BE2C (cell line): ENCODE data around the gene XNDC1N. TPM values are rescaled to one million over a fixed set of nuclear protein-coding genes. Genes with fewer than 3 reads are reported as not detected.
A peak's percentile ranks its signal among the peaks of the same experiment; 100 is the strongest.

Source experiments
- DNase-seq: peaks from one replicate; pipeline ENCODE4 v3.0.0-alpha.2; 2020
- H3K27me3 ChIP-seq: fragments of 250-450 bp; sonication (Bioruptor Pico); 2 replicates; pipeline ENCODE4 v1.5.1; 2020; ENCODE audit warnings: mild to moderate bottlenecking
- H3K36me3 ChIP-seq: fragments of 250-450 bp; sonication (Bioruptor Pico); 2 replicates; pipeline ENCODE4 v1.5.1; 2020; ENCODE audit warnings: mild to moderate bottlenecking
- H3K4me1 ChIP-seq: fragments of 250-450 bp; sonication (Bioruptor Pico); 2 replicates; pipeline ENCODE4 v1.5.1; 2020
- H3K4me3 ChIP-seq: 2 replicates; pipeline ENCODE4 v1.5.1; 2011; ENCODE audit warnings: low read depth, low read length
- H3K9me3 ChIP-seq: fragments of 250-450 bp; sonication (Bioruptor Pico); 2 replicates; pipeline ENCODE4 v1.5.1; 2020
- CTCF ChIP-seq: IDR thresholded peaks from 2 replicates; pipeline ENCODE4 v1.5.1; 2012; ENCODE audit warnings: mild to moderate bottlenecking, low read depth, low read length
- polyA plus RNA-seq: library from polyadenylated mRNA; unstranded; fragments of >200 nt; gene quantifications from one replicate; pipeline ENCODE4 v1.2.1, GENCODE V29; 2012; ENCODE audit warnings: low read depth, missing spikeins; ENCODE audit not compliant: insufficient read length, insufficient read depth

The XNDC1N gene
- polyA plus RNA-seq = 0.85 TPM

GRCh38 chr11:71927820-71928736, at the start of gene XNDC1N:
XNDC1N (minus strand) TSS chr11:71928594; CDS start chr11:71923353, 5,241 bp downstream.
- no peaks in the 10 kb centered on the region for H3K9me3 ChIP-seq
- no peaks in the 10 kb centered on the region for H3K4me1 ChIP-seq
- DNase-seq = peak; percentile 83
- H3K36me3 ChIP-seq = peaks cover 3% of the 10 kb centered on the region; the same call in 1 of the 2 replicates
- TF ChIP-seq CTCF = no peak
- no peaks in the 10 kb centered on the region for H3K27me3 ChIP-seq
- peak within 1 kb of the TSS; percentile 93 for H3K4me3 ChIP-seq

GRCh38 chr11:71977743-71978418, 49.5 kb upstream of the XNDC1N start:
- Histone ChIP-seq H3K9me3 (no peaks in the 10 kb centered on the region), H3K36me3 (no peaks in the 10 kb centered on the region), H3K4me3 (no peak overlapping the region), H3K27me3 (no peaks in the 10 kb centered on the region), H3K4me1 (no peaks in the 10 kb centered on the region)
- TF ChIP-seq CTCF = peak; percentile 86
- peak; percentile 58 for DNase-seq

GRCh38 chr11:71977090-71977489, 48.7 kb upstream of the XNDC1N start:
- no peak for TF ChIP-seq CTCF
- no peak for DNase-seq
- Histone ChIP-seq H3K9me3 (no peaks in the 10 kb centered on the region), H3K4me1 (no peaks in the 10 kb centered on the region), H3K4me3 (no peak overlapping the region), H3K36me3 (no peaks in the 10 kb centered on the region), H3K27me3 (no peaks in the 10 kb centered on the region)

DNA sequence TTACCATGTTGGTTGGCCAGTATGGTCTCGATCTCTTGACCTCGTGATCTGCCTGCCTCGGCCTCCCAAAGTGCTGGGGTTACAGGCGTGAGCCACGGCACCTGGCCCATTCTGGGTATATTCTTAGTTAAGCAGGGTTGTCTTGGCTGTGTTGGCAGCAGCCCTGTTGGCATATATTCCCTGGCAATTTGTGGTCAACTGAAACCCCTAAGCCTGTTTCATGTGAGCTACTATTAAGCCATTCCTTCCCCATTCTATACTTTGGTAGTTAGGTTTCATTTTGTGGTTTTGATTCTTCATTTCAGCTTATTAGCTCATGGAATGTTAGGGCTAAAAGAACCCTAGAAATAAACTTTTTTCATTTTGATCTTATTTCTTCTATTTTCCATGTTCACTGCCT, 48.2 kb upstream of the XNDC1N start:
- Histone ChIP-seq H3K9me3 (no peaks in the 10 kb centered on the region), H3K4me1 (no peaks in the 10 kb centered on the region), H3K4me3 (no peak overlapping the region), H3K27me3 (no peaks in the 10 kb centered on the region), H3K36me3 (no peaks in the 10 kb centered on the region)
- DNase-seq = no peak
- no peak for TF ChIP-seq CTCF

DNA sequence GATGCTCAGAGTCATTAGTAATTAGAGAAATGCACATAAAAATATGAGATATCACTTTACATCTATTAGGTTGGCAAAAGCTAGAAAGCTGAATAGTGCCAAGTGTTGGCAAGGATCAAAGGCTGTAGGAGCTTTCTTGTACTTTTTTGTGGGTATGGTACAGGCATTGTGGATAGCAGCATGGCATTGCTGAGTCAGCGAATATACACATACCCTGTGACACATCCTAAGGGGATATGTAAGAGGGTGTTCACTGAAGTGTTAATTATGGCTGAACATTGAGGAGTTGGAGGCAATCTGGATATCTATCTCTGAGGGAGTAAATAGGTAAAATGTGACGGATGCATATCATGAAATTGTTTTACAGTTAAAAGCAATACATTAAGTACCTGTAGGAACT, 43.3 kb upstream of the XNDC1N start:
- no peak for DNase-seq
- no peaks in the 10 kb centered on the region for H3K9me3 ChIP-seq
- H3K4me1 ChIP-seq = no peaks in the 10 kb centered on the region
- peaks cover 8% of the 10 kb centered on the region for H3K36me3 ChIP-seq
- no peak overlapping the region for H3K4me3 ChIP-seq
- TF ChIP-seq CTCF = no peak
- H3K27me3 ChIP-seq = no peaks in the 10 kb centered on the region
